MM.1S (cell line): ENCODE results near the gene TSGA10IP.

Experiments used
- DNase-seq: peaks from one replicate; pipeline ENCODE4 v3.0.0-alpha.2; 2015
- H2AFZ ChIP-seq: fragments of 300-600 bp; sonication (generic); 2 replicates; pipeline ENCODE4 v1.6.0; 2016; ENCODE audit warnings: antibody characterized with exemption, low read length
- H3F3A ChIP-seq: fragments of 300-600 bp; sonication (generic); 2 replicates; pipeline ENCODE4 v1.6.1; 2016; ENCODE audit warnings: mild to moderate bottlenecking, antibody characterized with exemption, low read length, moderate library complexity, mixed read lengths; ENCODE audit not compliant: insufficient read depth
- H3K27ac ChIP-seq: fragments of 300-600 bp; sonication (generic); 2 replicates; pipeline ENCODE4 v1.5.1; 2016; ENCODE audit warnings: mild to moderate bottlenecking, low read length
- H3K27me3 ChIP-seq: fragments of 300-600 bp; sonication (generic); replicated peaks from 2 replicates; pipeline ENCODE4 v1.6.0; 2016; ENCODE audit warnings: low read length; ENCODE audit not compliant: insufficient read depth
- H3K36me3 ChIP-seq: fragments of 300-600 bp; sonication (generic); replicated peaks from 2 replicates; pipeline ENCODE4 v1.6.1; 2016; ENCODE audit warnings: mild to moderate bottlenecking, low read length, mixed read lengths; ENCODE audit not compliant: insufficient read depth
- H3K4me1 ChIP-seq: fragments of 300-600 bp; sonication (generic); 2 replicates; pipeline ENCODE4 v1.6.1; 2016; ENCODE audit warnings: low read length, mixed read lengths
- H3K4me2 ChIP-seq: fragments of 300-600 bp; sonication (generic); 2 replicates; pipeline ENCODE4 v1.6.0; 2016; ENCODE audit warnings: low read depth, low read length
- H3K4me3 ChIP-seq: fragments of 300-600 bp; sonication (generic); 2 replicates; pipeline ENCODE4 v1.5.1; 2016; ENCODE audit warnings: low read length, mixed read lengths
- H3K79me2 ChIP-seq: fragments of 300-600 bp; sonication (generic); 2 replicates; pipeline ENCODE4 v1.6.1; 2016; ENCODE audit warnings: mixed run types, low read length, mixed read lengths
- H3K9ac ChIP-seq: fragments of 300-600 bp; sonication (generic); 2 replicates; pipeline ENCODE4 v1.6.1; 2016; ENCODE audit warnings: low read length, mixed read lengths
- H3K9me2 ChIP-seq: fragments of 300-600 bp; sonication (generic); replicated peaks from 2 replicates; pipeline ENCODE4 v1.6.1; 2016; ENCODE audit warnings: mild to moderate bottlenecking, low read length, mixed read lengths; ENCODE audit not compliant: insufficient read depth
- H3K9me3 ChIP-seq: fragments of 300-600 bp; sonication (generic); replicated peaks from 2 replicates; pipeline ENCODE4 v1.6.1; 2016; ENCODE audit warnings: mild to moderate bottlenecking, low read length, mixed read lengths; ENCODE audit not compliant: insufficient read depth
- H4K20me1 ChIP-seq: fragments of 300-600 bp; sonication (generic); 2 replicates; pipeline ENCODE4 v1.6.1; 2016; ENCODE audit warnings: mild to moderate bottlenecking, low read length, moderate library complexity, mixed read lengths; ENCODE audit not compliant: insufficient read depth
- EZH2 ChIP-seq: fragments of 300-600 bp; sonication (generic); optimal IDR thresholded peaks from 2 replicates; pipeline ENCODE3; 2017; ENCODE audit warnings: low read depth, mild to moderate bottlenecking, antibody characterized with exemption, low read length, mixed read lengths
- EZH2phosphoT487 ChIP-seq: fragments of 300-600 bp; sonication (generic); IDR thresholded peaks from 2 replicates; pipeline ENCODE4 v1.6.1; 2018; ENCODE audit warnings: antibody characterized with exemption, low read length
- TF ChIP-seq, protein P1 (sequence below): fragments of 300-600 bp; sonication (generic); IDR thresholded peaks from 2 replicates; pipeline ENCODE4 v1.5.1; 2016; ENCODE audit warnings: antibody characterized with exemption, low read length, mixed read lengths

The TSGA10IP gene

DNA sequence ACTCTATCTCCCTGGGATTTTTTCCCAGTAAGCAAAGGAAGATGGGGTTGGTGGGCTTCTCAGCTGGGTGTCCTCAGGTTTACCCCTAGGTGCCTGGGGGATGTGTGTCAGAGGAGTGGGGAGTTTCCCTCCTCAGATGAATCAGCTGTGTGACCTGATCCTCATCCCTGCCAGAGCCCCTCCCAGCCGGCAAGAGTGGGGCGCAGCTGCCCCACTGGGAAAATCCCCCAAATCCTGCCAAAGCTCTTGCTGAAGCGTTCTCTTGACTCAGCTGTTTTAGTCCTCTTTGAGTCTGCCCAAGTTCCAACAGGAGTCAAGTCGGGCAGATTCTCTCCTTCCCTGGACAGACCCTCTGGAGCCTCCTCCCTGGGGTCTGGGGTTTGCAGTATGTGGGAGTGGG is 32.4 kb upstream of the TSGA10IP start:
- Histone ChIP-seq H3K36me3 (no peaks in the 10 kb centered on the region), H3K9ac (no peak overlapping the region), H3K79me2 (peaks cover 14% of the 10 kb centered on the region), H3K4me1 (peaks cover 18% of the 10 kb centered on the region; the same call in 1 of the 2 replicates), H3K9me3 (no peaks in the 10 kb centered on the region), H4K20me1 (no peaks in the 10 kb centered on the region), H3K4me3 (no peak overlapping the region), H3K9me2 (no peaks in the 10 kb centered on the region), H3K27ac (no peak overlapping the region), H3K4me2 (no peak overlapping the region), H3F3A (peaks cover 14% of the 10 kb centered on the region), H2AFZ (no peak overlapping the region), H3K27me3 (no peaks in the 10 kb centered on the region)
- TF ChIP-seq, protein P1, sequence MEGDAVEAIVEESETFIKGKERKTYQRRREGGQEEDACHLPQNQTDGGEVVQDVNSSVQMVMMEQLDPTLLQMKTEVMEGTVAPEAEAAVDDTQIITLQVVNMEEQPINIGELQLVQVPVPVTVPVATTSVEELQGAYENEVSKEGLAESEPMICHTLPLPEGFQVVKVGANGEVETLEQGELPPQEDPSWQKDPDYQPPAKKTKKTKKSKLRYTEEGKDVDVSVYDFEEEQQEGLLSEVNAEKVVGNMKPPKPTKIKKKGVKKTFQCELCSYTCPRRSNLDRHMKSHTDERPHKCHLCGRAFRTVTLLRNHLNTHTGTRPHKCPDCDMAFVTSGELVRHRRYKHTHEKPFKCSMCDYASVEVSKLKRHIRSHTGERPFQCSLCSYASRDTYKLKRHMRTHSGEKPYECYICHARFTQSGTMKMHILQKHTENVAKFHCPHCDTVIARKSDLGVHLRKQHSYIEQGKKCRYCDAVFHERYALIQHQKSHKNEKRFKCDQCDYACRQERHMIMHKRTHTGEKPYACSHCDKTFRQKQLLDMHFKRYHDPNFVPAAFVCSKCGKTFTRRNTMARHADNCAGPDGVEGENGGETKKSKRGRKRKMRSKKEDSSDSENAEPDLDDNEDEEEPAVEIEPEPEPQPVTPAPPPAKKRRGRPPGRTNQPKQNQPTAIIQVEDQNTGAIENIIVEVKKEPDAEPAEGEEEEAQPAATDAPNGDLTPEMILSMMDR: no peak
- no peak for TF ChIP-seq EZH2
- no peak for TF ChIP-seq EZH2phosphoT487
- no peak for DNase-seq

DNA sequence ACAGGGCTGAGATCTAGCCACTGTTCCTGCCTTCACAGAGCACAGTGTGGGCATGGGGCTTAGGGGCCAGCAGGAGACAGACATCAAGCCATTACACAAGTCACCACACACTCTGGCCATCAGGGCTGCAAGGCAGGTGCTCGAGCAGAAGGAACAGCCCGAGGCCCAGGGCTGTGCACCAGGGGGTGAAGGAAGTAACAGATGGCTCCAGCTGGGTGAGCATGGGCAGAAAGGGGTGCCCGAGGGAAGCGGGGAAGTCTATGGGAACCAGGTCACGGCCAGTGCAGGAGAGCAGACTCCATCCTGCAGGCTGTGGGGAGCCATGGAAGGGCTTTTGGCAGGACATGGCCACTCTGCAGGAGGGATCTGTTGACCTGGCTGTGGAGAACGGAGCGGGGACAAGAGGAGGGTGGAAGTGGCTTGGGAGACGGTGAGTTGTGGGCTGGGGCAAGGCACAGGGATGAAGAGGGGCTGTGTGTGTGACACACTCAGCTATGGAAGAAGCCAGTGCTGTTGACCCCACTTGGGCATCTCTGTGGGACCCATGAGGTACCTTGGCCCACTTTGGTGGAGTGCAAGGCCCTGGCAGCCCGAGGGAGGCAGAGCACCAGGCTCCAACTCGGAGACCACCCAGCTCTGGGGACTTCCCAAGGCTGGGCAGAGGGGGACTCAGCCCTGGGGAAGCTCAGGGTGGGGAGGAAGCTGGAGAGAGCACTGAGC is 30.0 kb upstream of the TSGA10IP start:
- Histone ChIP-seq H3K27ac (no peak overlapping the region), H3K27me3 (no peaks in the 10 kb centered on the region), H3K4me1 (peaks cover 14% of the 10 kb centered on the region; the same call in 1 of the 2 replicates), H3K9ac (no peak overlapping the region), H3K36me3 (no peaks in the 10 kb centered on the region), H3K9me2 (no peaks in the 10 kb centered on the region), H3F3A (peaks cover 4% of the 10 kb centered on the region; the same call in 1 of the 2 replicates), H3K4me3 (no peak overlapping the region), H4K20me1 (no peaks in the 10 kb centered on the region), H3K79me2 (peaks cover 30% of the 10 kb centered on the region), H3K4me2 (no peak overlapping the region), H3K9me3 (no peaks in the 10 kb centered on the region), H2AFZ (no peak overlapping the region)
- no peak for DNase-seq
- TF ChIP-seq, protein P1: no peak
- no peak for TF ChIP-seq EZH2phosphoT487
- TF ChIP-seq EZH2: no peak

DNA sequence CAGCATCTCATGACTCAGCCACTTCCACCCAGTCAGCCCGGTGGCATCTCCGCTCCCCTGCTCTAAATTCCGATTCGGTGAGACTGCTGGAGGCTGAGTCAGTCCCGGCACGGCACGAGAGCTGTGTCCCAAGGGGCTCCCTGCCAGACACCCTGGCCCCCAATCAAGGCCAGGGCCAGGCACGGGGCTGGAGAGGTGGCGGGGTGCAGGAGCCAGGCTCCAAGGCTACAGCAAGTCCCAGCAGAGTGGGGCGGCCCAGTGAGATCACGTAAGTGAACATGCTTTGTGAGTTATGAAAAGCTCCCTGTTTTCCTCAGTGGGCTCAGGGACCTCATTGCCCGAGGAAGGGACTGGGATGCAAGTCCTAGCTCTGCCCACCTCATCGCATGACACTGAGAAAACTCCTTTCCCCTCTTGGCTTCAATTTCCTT is 29.4 kb upstream of the TSGA10IP start:
- Histone ChIP-seq H3F3A (peaks cover 4% of the 10 kb centered on the region; the same call in 1 of the 2 replicates), H3K27me3 (no peaks in the 10 kb centered on the region), H3K4me3 (no peak overlapping the region), H3K9me2 (no peaks in the 10 kb centered on the region), H3K27ac (no peak overlapping the region), H2AFZ (no peak overlapping the region), H3K9me3 (no peaks in the 10 kb centered on the region), H3K36me3 (no peaks in the 10 kb centered on the region), H3K4me2 (no peak overlapping the region), H3K4me1 (peaks cover 14% of the 10 kb centered on the region; the same call in 1 of the 2 replicates), H3K9ac (no peak overlapping the region), H3K79me2 (peaks cover 36% of the 10 kb centered on the region), H4K20me1 (no peaks in the 10 kb centered on the region)
- no peak for DNase-seq
- TF ChIP-seq EZH2 (no peak), EZH2phosphoT487 (no peak)
- TF ChIP-seq, protein P1: no peak
